ENCODE results near the gene CENPX. TPM values are rescaled to one million over a fixed set of nuclear protein-coding genes. Genes with fewer than 3 reads are reported as not detected.

Gene CENPX
- total RNA-seq, 2 donors from 2014 or later, result 91.1 to 238 TPM

- Histone ChIP-seq H3K27me3 (no peaks in the 10 kb centered on the region), H3K4me3 (no peak overlapping the region), H3K36me3 (no peaks in the 10 kb centered on the region), H3K9me3 (no peaks in the 10 kb centered on the region), H3K9ac (ENCODE audit: low read depth in 2 of 2, low read length in 2 of 2) (no peak overlapping the region), H3K27ac (no peak overlapping the region), H3K4me1 (peaks cover 5% of the 10 kb centered on the region)
- intact Hi-C loops (cut with DNase I), result no loop called here
- DNase-seq, result no peak
- TF ChIP-seq CTCF (IDR thresholded peaks at IDR 0.05), result no peak
Measured at GRCh38 chr17:81996757-81997441, 25.8 kb downstream of the CENPX start.

GRCh38 chr17:81996232-81996756 is 26.4 kb downstream of the CENPX start:
- intact Hi-C loops (cut with DNase I), result no loop called here
- Histone ChIP-seq H3K27ac (no peak overlapping the region), H3K36me3 (no peaks in the 10 kb centered on the region), H3K9ac (ENCODE audit: low read depth in 2 of 2, low read length in 2 of 2) (no peak overlapping the region), H3K4me3 (no peak overlapping the region), H3K27me3 (no peaks in the 10 kb centered on the region), H3K4me1 (peaks cover 11% of the 10 kb centered on the region), H3K9me3 (no peaks in the 10 kb centered on the region)
- no peak for DNase-seq
- no peak for TF ChIP-seq CTCF (IDR thresholded peaks at IDR 0.05)

- TF ChIP-seq CTCF (IDR thresholded peaks at IDR 0.05), result no peak
- H3K27ac ChIP-seq, result no peak overlapping the region
- H3K27me3 ChIP-seq, result no peaks in the 10 kb centered on the region
- no peak overlapping the region for H3K9ac ChIP-seq (ENCODE audit: low read depth in 2 of 2, low read length in 2 of 2)
- H3K36me3 ChIP-seq, result no peaks in the 10 kb centered on the region
- intact Hi-C loops (cut with DNase I), result no loop called here
- H3K4me3 ChIP-seq, result no peak overlapping the region
- peaks cover 14% of the 10 kb centered on the region for H3K4me1 ChIP-seq
- no peak for DNase-seq
- H3K9me3 ChIP-seq, result no peaks in the 10 kb centered on the region
Measured at GRCh38 chr17:81995463-81996231, 27.0 kb downstream of the CENPX start.

- no peak overlapping the region for H3K4me3 ChIP-seq
- H3K36me3 ChIP-seq, result no peaks in the 10 kb centered on the region
- H3K4me1 ChIP-seq, result peaks cover 14% of the 10 kb centered on the region
- intact Hi-C loops (cut with DNase I), result no loop called here
- no peak for TF ChIP-seq CTCF (IDR thresholded peaks at IDR 0.05)
- DNase-seq, result no peak
- no peak overlapping the region for H3K27ac ChIP-seq
- H3K9me3 ChIP-seq, result no peaks in the 10 kb centered on the region
- H3K27me3 ChIP-seq, result no peaks in the 10 kb centered on the region
- no peak overlapping the region for H3K9ac ChIP-seq (ENCODE audit: low read depth in 2 of 2, low read length in 2 of 2)
Measured at GRCh38 chr17:81994593-81995462, 27.9 kb downstream of the CENPX start.

All from colonic mucosa (tissue), 4 donors.